H1 (cell line): ENCODE results near the gene DSTN. TPM values are rescaled to one million over a fixed set of nuclear protein-coding genes. Genes with fewer than 3 reads are reported as not detected.

ENCODE experiments used
- CHD7 ChIP-seq: fragments of 300-600 bp; sonication (generic); IDR thresholded peaks from 2 replicates; pipeline ENCODE4 v1.7.1; 2012; ENCODE audit warnings: low read length, moderate library complexity, mild to moderate bottlenecking, inconsistent platforms; ENCODE audit not compliant: insufficient replicate concordance
- EP300 ChIP-seq, 2 experiments: IDR thresholded peaks; 1 replicate in 1 of 2; 2 replicates in 1 of 2; pipeline ENCODE4 v1.6.1; 2011 to 2012; ENCODE audit warnings: low read depth in 2 of 2, low read length in 2 of 2, mild to moderate bottlenecking in 2 of 2, borderline replicate concordance in 1 of 2, inconsistent platforms in 1 of 2, moderate library complexity in 1 of 2
- GABPA ChIP-seq: IDR thresholded peaks from 2 replicates; pipeline ENCODE4 v1.6.1; 2011; ENCODE audit warnings: mild to moderate bottlenecking, low read length, moderate library complexity, borderline replicate concordance; ENCODE audit not compliant: insufficient read depth
- polyA plus RNA-seq, 7 experiments: library from polyadenylated mRNA; depleted of rRNA in 3 of 7; stranded (reverse) in 5 of 7; unstranded in 2 of 7; fragments of >200 nt in 5 of 7; fragments of 200-250 nt in 2 of 7; gene quantifications; 1 replicate in 5 of 7; 2 replicates in 1 of 7; 4 replicates in 1 of 7; pipeline versions ENCODE4 v1.2.1 to v1.2.3, GENCODE V29; 2011 to 2013; ENCODE audit warnings: missing spikeins in 2 of 7, mixed read lengths in 2 of 7
- total RNA-seq: library from RNA; stranded (reverse); fragmentation: NEBNext Ultra II Directional; extraction: Animal tissue kit (Norgen Biotek cat#: 25700); gene quantifications from 2 replicates; pipeline ENCODE4 v1.2.1, GENCODE V29; 2021

The DSTN gene
- total and polyA plus RNA-seq, 2 of the 8 experiments (the other 6 are each of a cell fraction or from before 2014, with no cell fraction given): 43.3 to 208 TPM

GRCh38 chr20:17580895-17581294 lies 11.0 kb downstream of the DSTN start (continued):
- TF ChIP-seq EP300 (IDR thresholded peaks at IDR 0.05; ENCODE audit: borderline replicate concordance in 1 of 2, low read depth in 2 of 2, low read length in 2 of 2) (no peak), GABPA (no peak), CHD7 (no peak)
- TF ChIP-seq, all 59 proteins: peak for 0
